Stimulated activated CD4-positive, alpha-beta T cell treated with anti-CD3 and anti-CD28 coated beads, Interleukin-4, amount 100 ng/mL, for 48 hours (primary cell): ENCODE results near the gene PDXK.

Source experiments
- DNase-seq, 2 donors: peaks; one replicate each; pipeline ENCODE4 v3.0.0-alpha.2; 2020; ENCODE audit warnings: low read depth in 2 of 2

The PDXK gene

DNA sequence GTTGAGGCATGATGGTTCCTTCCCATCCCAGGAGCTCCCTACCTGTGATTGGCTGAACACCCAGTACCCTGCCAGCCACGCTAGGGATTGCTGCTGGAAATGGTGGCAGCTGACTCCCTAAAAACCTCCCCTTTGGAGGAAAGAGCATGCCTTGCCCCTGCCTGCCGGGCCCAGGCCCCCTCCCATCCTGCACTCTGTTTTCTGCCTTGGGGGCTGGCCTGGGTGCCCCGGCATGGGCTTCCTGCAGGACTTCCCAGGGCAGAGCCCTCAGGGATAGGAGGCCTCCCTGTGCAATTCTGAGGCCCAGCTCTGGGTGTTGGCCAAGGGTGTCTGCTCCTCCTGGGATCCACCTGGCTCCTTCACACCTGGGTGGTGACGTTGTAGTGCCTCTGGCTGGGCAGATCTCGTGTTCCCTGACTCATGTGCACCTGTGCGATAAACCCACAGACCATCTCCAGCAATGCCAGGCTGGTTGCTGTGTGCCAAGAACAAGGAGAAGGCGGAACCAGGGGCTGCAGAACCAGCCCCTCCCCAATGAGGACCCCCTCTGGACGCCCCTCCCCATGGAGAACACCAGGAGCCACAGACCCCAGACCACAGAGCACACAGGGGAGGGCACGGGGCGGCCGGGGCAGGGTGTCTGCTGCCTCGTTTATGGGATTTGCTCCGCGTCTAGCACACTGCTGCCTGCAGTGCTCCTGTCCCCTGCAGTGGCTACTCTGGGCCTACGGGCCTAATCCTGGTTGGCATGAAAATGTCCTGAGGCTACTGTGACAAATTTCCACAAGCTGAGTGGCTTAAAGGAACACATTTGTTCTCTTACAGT, 43.6 kb downstream of the PDXK start:
- no peak for DNase-seq

DNA sequence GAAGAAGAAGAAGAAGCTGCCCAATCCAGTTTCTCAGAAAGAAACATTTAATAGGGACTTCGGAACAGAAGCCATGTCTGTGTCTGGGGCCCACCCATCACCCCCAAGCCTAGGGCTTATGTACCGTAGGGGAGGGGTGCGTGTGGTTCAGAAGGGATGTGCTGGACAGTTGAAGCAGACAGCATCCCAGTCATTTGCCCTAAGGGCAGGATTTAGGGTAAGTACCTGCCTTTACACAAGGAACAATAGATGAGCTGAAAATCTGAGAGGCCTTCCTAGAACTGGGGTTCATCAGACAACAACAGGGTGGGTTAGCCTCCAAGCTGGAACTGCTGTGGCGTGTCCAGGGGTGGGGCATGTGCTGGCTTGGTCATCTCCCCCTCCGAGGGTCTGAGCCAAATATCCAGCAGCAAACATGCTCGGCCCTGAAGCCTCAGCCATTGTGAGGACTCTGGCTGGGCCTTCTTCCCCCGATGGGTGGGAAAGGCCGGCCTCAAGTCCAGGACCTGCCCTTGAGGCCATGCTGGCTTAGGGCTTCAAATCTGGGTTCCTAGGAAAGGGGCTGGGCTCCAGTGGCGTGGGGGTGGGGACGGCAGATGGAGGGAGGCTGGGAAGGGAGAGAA, 45.1 kb downstream of the PDXK start:
- DNase-seq: no peak

DNA sequence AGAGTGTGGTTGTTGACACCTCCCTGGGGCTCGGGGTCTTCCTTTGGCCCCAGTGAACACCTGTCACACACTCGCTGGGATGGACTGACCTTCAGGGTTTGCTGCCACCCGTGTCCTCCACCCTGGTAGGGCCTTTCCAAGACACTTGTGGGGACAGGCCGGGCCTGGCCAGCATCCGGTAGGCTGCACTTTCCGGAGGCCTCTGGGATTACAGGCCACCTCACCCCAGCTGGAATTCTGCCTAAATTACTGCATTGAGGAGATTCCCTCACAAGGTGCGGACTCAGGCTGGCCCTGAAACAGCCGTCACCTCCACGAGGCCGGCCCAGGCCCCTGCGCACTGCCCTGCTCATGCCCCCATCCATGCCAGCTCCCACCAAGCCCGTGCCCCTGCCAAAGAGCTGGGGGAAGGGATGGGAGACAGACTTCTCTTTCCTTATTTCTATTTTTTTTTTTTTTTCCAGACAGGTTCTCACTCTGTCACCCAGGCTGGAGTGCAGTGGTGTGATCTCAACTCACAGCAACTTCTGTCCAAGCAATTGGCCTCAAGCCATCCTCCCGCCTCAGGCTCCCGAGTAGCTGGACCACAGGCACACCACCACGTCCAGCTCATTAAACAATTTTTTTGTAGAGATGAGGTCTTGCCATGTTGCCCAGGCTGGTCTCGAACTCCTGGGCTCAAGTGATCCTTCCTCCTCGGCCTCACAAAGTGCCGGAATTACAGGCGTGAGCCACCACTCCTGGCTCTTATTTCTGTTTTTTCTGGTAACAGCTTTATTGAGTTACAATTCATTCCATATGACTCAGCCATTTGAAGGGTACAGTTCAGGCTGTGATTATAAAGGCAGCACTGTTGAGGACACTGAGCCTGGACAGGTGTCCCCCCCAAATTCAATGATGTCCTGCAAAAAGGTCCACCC, 45.9 kb downstream of the PDXK start:
- DNase-seq: no peak

DNA sequence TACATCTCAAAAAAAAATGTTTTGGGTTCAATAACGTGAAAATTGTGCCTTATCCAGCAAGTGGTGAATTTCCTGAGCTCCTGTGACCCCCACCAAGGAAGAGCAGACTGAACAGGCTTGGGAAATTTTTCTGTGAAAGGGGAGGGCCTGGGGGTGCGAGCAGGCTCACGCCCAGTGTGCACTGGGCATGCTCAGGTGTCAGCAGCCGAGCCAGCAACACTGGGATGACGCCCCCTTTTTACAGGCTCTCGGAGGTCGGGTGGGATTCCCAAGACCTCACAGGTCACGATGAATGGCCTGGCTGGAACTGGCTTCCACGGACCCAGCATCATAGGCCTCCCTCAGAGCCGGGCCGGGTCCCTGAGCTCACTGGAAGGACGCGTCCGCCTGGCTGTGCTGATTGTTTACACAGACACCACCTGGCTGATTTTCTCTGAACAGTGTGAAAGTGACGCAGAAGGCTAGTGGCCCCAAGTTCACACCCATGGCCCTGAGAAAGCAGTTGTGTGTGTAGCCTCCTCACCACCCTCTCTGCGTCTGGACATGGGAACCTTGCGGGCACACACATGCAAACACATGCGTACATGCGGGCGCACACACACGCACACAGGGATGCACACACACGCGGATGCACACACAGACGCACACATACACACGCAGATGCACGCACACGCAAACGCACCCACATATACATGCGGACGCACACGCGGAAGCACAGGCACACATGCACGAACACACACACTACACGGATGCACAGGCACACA, 48.0 kb downstream of the PDXK start:
- DNase-seq: no peak

DNA sequence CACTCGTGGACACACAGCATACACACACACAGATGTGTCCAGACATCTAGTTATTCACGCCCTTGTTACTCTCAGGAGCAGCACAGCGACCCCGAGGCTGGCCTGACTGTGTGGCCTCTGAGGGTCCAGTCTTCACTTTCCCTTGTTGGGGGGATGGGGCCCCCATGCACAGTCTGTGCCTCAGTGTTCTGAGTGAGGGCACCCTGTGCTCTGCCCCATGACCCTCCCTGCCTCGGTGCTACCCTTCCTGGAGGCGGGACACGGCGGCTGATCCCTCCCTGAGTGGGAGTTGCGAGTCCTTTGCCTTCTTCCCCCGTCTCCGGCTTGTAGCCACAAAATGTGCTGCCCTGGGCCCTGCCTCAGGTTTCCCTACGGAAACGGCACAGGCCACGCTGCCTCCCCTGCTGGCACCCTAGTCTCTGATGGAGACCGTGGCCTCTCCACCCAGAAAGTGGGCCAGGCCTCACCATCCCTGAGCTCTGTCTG, 48.6 kb downstream of the PDXK start:
- no peak for DNase-seq

DNA sequence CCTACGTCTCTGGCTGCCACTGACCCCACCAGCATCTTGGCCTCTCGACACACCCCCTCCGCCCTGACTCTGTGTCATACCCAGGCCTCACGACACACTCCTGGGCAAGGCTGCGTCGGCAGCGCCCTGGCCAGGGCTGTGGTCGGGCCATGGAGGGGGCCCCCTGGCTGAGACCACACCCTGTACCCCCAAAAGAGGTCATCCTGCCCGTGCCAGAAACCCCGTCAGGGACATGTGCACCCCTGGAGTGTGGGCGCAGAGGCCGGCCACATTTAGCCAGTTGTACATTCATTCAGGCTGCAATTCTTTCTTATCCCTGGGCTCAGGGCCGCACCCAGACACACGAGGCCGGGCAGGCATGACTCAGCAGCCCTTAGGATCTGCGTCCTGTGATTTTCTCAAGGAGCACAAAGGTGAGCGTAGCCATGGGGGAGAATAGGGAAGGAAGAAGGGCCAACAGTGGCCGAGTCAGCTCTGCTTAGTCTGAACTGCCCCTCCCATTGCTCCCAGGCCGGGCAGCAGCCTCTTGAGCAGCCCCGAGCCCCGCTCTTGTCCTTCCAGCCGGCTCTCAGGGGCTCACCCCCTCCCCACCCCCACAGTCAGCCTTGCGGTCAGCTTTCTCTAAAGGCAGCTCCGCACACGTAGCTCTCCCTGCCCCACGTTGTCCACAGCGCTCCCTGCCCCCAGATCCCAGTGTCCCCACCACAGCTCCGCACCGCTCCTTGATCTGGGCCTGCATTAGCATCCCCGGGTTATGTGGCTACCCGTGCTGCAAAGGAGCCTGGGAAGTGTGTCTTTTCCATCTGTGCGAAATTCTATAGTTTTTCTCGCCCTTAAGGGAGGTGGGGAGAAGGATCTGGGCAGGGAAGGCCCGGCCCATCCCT, 49.3 kb downstream of the PDXK start:
- no peak for DNase-seq

DNA sequence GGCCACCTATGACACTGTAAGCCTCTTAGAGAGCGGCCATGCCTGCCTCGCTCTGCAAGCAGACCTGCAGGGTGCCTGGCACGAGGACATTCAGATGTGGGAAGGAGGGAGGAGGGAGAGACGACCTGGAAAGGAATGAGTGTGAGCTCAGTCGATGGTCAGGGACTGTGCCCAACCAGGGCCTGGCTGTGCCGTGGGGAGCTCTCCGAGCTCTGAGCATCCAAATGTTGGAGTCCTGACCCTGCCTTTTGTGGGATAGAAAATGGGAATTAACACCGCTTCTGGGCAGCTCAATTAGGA, 49.9 kb downstream of the PDXK start:
- DNase-seq: no peak

DNA sequence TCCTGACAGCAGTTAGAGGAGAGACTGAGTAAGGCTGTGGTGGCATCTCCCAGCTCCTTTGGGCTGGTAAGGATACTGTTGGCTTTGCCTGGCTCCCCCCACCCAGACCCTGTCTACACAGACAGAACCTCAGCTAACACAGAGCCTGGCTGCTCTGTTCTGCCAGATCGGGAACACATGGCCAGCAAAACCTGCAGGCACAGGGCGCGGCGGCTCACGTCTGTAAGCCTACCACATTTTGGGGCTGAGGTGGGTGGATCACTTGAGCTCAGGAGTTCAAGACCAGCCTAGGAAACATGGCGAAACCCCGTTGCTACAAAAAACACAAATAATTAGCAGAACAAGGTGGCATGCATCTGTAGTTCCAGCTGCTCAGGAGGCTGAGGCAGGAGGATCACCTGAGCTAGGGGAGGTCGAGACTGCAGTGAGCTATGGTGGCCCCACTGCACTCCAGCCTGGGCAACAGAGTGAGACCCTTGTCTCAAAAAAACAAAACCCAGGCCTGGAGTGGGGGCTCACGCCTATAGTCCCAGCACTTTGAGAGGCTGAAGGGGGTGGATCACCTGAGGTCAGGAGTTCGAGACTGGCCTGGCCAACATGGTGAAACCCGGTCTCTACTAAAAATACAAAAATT, 50.5 kb downstream of the PDXK start:
- DNase-seq: no peak

DNA sequence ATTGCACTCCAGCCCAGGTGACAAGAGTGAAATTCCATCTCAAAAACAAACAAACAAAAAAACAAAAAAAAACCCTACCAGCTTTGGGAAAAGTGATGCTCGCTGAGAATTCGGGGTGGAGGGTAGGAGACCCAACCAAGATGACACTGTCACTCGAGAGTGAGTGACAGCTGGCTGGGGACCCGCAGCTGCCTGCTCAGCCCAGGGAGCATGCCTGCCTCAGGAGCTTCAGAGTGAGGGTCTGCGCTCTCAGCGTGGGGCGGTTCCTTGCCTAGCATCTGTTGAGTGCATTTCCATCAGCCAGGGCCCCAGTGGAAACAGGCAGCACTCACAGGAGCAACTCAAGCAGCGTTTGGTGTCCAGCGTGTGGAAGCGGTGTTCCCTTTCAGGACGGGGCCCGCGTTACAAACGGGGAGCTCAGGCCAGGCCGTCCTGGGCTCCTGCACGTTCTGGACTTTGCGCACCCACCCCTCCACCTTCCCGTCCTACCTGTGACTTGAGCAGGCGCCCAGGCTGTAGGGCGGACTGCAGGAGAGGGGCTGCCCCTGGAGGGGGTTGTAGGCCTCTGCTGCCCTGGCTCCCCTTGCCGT, 51.2 kb downstream of the PDXK start:
- no peak for DNase-seq

DNA sequence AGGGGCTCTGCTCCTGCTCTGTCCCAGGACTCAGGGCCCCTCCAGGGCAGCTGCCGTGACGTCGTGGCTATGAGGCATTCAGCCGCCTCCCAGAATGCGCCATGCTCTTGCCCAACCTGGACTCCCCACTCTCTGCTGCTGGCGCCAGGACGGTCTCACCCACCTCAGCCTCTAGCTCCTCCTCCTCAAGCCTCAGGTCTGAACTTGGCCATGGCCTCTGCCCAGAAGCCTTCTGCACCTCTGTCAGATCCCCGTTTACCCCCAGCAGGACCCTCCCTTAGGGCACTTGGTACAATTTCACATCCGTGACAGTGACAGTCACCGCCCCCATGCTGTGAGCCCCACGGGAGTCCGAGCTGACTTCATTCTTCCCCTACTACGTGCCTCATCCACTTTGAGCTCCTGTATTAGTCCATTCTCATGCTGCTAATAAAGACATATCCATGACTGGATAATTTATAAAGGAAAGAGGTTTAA, 52.3 kb downstream of the PDXK start:
- DNase-seq: no peak

DNA sequence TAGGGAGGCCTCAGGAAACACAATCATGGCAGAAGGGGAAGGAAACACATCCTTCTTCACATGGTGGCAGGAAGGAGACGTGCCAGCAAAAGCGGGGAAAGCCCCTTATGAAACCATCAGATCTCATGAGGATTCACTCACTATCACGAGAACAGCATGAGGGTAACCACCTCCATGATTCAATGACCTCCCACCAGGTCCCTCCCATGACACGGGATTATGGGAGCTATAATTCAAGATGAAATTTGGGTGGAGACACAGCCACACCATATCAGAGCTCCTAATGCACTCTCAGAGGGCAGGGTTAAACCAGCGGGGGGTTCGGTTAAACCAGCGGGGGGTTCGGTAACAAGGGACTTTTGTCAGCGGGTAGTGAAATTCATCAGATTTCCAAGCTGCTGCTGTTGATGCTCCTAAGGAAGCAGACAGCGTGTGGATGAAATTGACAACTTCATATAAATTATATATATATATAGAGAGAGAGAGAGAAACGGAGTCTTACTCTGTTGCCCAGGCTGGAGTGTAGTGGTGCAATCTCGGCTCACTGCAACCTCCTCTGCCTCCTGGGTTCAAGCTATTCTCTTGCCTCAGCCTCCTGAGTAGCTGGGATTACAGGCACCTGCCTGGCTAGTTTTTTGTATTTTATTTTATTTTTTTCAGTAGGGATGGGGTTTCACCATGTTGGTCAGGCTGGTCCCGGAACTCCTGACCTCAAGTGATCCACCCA, 52.9 kb downstream of the PDXK start:
- DNase-seq: no peak

DNA sequence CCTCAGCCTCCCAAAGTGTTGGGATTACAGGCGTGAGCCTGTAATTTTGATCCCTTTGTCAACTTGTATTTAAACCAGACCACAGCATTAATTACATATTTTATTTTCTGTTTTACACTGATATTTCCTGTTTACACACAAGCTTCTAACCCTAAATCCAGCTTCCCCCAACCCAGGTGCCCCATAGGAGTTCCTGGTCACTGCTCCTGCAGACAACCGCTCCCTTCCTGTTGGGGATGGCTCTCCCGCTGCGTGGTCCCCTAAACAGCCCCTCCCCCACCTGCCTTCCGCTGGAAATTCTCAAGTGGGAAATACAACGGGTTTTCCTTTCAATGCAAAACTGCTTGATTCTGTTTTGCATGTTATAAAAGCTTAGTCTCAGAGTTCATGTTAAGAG, 53.5 kb downstream of the PDXK start:
- DNase-seq: no peak

DNA sequence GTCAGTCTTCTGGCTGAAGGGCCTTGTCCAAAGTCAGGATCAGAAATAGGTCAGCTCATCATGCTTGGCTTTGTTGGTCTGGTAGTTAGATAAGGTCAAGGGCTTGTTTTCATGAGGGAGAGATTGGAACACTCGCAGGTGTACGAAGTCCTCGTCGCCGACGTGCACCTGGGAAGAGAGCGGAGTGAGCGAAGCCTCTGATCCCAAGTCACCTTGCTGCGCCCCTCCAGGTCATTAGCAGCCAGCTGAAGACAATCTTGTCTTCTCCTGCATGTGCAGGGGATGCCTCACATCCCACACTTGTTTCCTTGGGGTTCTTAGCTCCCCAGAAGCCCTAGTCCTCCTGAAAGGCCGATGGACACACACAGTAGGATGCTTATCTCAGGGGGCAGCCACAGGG, 55.2 kb downstream of the PDXK start:
- no peak for DNase-seq

DNA sequence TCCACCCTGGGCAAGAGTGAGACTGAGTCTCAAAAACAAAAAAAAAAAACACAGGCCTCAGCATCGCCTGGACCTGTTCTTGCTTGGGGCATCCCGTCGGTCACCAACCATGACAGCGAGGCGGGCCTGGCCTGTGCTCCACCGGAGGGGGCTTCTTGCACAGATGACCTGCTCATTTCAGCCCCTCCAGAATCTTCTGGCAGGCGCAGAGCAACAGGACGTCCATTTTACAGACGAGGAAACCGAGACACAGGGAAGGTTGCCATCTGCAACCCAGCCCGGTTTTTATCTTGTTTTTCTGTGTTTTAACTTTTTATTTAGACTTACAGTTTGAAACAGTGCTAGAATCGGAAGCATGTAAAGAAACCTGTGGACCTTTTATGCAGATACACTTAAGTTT, 56.3 kb downstream of the PDXK start:
- DNase-seq: no peak

DNA sequence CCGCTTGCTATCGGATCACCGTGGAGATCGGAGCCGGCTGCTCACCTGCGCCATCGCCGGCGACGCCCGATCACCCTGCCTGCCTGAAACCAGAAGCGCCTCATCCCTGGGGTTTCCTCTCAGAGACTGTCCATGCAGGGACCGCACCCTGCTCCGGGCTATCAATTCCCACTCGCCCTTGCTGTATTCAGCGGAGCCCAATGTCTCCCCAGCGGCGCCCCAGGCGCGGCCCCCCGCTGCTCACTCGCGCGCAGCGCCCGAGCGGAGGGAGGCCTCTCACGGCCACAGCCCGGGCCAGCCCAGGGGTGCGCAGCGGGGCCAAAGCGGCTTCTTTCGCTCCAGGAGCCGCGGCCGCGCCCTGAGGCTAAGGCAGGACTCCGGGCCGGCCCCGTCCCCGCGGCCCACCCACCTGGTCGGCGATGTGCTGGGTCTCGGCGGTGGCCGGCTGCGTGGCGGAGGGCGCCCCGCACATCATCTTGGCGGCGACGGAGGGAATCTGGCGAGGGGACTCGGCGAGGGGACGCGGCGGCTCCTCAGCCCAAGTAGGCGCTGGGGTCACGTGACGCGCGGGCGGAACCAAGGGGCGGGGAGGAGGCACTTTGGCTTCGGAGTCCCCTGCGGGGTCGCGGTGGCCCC, 57.0 kb downstream of the PDXK start, which contains the start of gene CSTB:
TSS of gene CSTB (minus strand) at position 514 of the 636 bp plus-strand sequence. CDS start at position 475, 39 bp downstream.
- DNase-seq: peak; percentile 77 to 82

DNA sequence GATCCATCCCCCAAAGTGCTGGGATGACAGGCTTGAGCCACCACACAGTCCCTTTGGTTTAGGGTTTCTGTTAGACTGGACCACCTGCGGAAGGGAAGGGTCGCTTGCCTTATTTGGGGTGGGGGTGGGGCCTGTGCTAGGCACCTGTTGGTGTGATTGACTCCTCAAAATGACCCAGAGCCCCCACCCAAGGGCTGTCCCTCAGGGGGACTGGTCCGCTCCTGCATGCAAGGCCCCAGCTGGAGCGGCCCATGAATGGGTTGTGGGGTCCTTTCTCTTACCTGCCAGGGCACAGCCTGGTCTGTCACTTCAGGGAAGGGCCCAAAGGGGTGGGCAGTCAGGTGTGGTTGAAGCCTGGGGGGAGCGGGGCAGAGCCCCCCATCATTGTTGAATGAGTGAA, 59.0 kb downstream of the PDXK start:
- DNase-seq: no peak

DNA sequence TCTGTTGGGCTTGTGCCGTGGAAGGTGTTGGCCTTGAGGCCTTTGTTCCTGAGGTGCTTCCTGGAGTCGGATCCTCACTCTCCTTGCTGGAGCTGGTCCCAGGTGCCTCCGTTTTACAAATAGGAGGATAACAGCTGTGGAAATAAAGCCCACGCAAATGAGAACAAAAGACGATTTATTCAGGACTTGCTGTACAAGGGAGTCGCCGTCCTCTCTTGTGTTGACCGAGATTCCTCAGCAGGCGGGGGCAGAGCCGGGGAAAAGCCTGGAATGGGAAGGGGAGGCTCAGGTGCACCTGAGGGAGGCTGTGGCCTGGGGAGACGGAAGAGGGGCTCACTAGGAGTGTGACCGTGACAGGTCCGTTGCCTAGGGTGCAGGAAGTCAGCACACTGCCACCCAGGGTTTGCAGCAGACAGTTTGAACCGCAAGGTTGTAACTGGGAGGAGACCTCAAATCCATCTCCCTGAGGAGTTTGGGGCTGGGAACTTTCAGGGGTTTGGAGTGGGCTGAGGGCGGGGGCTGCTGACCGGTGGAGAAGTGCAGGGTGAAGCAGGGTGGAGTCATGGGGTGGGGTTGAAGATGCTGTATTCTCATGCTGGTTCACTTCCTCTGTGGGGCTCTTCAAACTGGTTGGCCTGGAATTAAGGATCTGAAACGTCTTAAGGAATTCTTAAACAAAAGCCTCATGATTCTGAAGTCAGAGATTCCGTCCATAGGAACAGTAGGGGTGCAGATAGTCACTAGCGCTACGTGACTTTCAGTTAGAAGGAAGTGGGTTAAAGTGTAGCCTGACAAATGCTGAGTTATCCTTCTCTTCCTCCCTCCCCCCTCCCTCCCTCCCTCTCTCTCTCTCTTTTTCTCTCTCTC, 59.8 kb downstream of the PDXK start:
- no peak for DNase-seq
